SK-N-SH (cell line): ENCODE data around the gene SYCE1L. TPM values are rescaled to one million over a fixed set of nuclear protein-coding genes. Genes with fewer than 3 reads are reported as not detected.

ENCODE experiments used
- CTCF ChIA-PET: fragments of 300-600, 350-600 bp; formaldehyde crosslinking; extraction: SDS; loops from one replicate; lab custom pipeline; 2021; lab: Yijun Ruan, JAX
- POLR2A ChIA-PET: fragments of 350-600 bp; sonication (Branson Sonifier 250); formaldehyde crosslinking; extraction: SDS; loops from one replicate; lab custom pipeline; 2020; ENCODE audit warnings: antibody characterized with exemption, inconsistent platforms; lab: Yijun Ruan, JAX
- DNase-seq: peaks from one replicate; pipeline ENCODE4 v3.0.0; 2012
- H2AFZ ChIP-seq: fragments of 200-600 bp; sonication (generic); 2 replicates; pipeline ENCODE4 v1.8.1; 2016; ENCODE audit warnings: antibody characterized with exemption, mild to moderate bottlenecking, low read depth
- H3F3A ChIP-seq: fragments of 200-600 bp; sonication (generic); replicated peaks from 2 replicates; pipeline ENCODE3; 2016; ENCODE audit warnings: antibody characterized with exemption, mild to moderate bottlenecking; ENCODE audit not compliant: insufficient read depth
- H3K27ac ChIP-seq, 2 experiments: fragments of 200-500 bp in 1 of 2; fragments of 200-600 bp in 1 of 2; sonication (Bioruptor generic) in 1 of 2; sonication (generic), shearing (Covaris generic) in 1 of 2; 2 replicates each; pipeline versions ENCODE4 v1.5.1 to v1.6.1; 2014 to 2016; ENCODE audit warnings: low read depth in 2 of 2, inconsistent platforms in 1 of 2, low read length in 1 of 2, mild to moderate bottlenecking in 1 of 2, mixed read lengths in 1 of 2
- H3K27me3 ChIP-seq: fragments of 200-600 bp; sonication (generic), shearing (Covaris generic); 2 replicates; pipeline ENCODE4 v1.6.1; 2016; ENCODE audit warnings: mixed run types; ENCODE audit not compliant: insufficient read depth
- H3K36me3 ChIP-seq, 2 experiments: fragments of 200-500 bp in 1 of 2; fragments of 200-600 bp in 1 of 2; sonication (Bioruptor generic) in 1 of 2; sonication (generic) in 1 of 2; replicated peaks in 1 of 2; 2 replicates each; pipeline versions ENCODE3 to v1.5.1; 2014 to 2016; ENCODE audit warnings: low read length in 1 of 2, mild to moderate bottlenecking in 1 of 2; ENCODE audit not compliant: insufficient read depth in 2 of 2, control insufficient read depth in 1 of 2
- H3K4me1 ChIP-seq, 2 experiments: fragments of 200-500 bp in 1 of 2; fragments of 200-600 bp in 1 of 2; sonication (Bioruptor generic) in 1 of 2; sonication (generic), shearing (Covaris generic) in 1 of 2; 2 replicates each; pipeline versions ENCODE4 v1.5.1 to v1.6.1; 2014 to 2016; ENCODE audit warnings: low read depth in 1 of 2, low read length in 1 of 2, mixed run types in 1 of 2; ENCODE audit not compliant: insufficient read depth in 2 of 2, control insufficient read depth in 1 of 2
- H3K4me2 ChIP-seq: fragments of 200-600 bp; sonication (generic), shearing (Covaris generic); 2 replicates; pipeline ENCODE4 v1.6.1; 2017; ENCODE audit warnings: mixed run types
- H3K4me3 ChIP-seq, 2 experiments: fragments of 200-500 bp in 1 of 2; fragments of 200-600 bp in 1 of 2; sonication (Bioruptor generic) in 1 of 2; sonication (generic), shearing (Covaris generic) in 1 of 2; 2 replicates each; pipeline versions ENCODE4 v1.5.1 to v1.8.1; 2014 to 2016; ENCODE audit warnings: low read depth in 2 of 2, inconsistent platforms in 1 of 2, low read length in 1 of 2, mild to moderate bottlenecking in 1 of 2, mixed read lengths in 1 of 2, moderate library complexity in 1 of 2
- H3K79me2 ChIP-seq: fragments of 200-600 bp; sonication (generic); 2 replicates; pipeline ENCODE4 v1.8.1; 2017; ENCODE audit warnings: mild to moderate bottlenecking; ENCODE audit not compliant: insufficient read depth
- H3K9ac ChIP-seq: fragments of 200-600 bp; sonication (generic); 2 replicates; pipeline ENCODE4 v1.6.1; 2017; ENCODE audit warnings: mixed run types
- H3K9me2 ChIP-seq: fragments of 200-600 bp; sonication (generic); 2 replicates; pipeline ENCODE4 v1.6.1; 2017; ENCODE audit warnings: mixed run types
- H3K9me3 ChIP-seq: fragments of 200-600 bp; sonication (generic); 2 replicates; pipeline ENCODE4 v1.6.1; 2017; ENCODE audit warnings: mixed run types, mild to moderate bottlenecking, moderate library complexity
- H4K20me1 ChIP-seq: fragments of 200-600 bp; sonication (generic); 2 replicates; pipeline ENCODE4 v1.6.1; 2017; ENCODE audit warnings: mild to moderate bottlenecking, mixed run types; ENCODE audit not compliant: insufficient read depth
- EP300 ChIP-seq, 2 experiments: IDR thresholded peaks; 2 replicates each; pipeline versions ENCODE4 v1.4.0 to v1.6.1; 2012; ENCODE audit warnings: borderline replicate concordance in 1 of 2, low read depth in 1 of 2, low read length in 1 of 2
- FOSL2 ChIP-seq: IDR thresholded peaks from 2 replicates; pipeline ENCODE4 v1.4.0; 2012; ENCODE audit warnings: low read depth, mild to moderate bottlenecking, moderate library complexity, borderline replicate concordance
- FOXM1 ChIP-seq: IDR thresholded peaks from 2 replicates; pipeline ENCODE4 v1.4.0; 2012; ENCODE audit warnings: low read depth, mild to moderate bottlenecking
- GABPA ChIP-seq: IDR thresholded peaks from 2 replicates; pipeline ENCODE4 v1.4.0; 2012; ENCODE audit warnings: low read depth, mild to moderate bottlenecking
- JUND ChIP-seq: IDR thresholded peaks from 2 replicates; pipeline ENCODE4 v1.4.0; 2012
- NFIC ChIP-seq: IDR thresholded peaks from 2 replicates; pipeline ENCODE4 v1.4.0; 2012; ENCODE audit warnings: borderline replicate concordance
- NRF1 ChIP-seq: IDR thresholded peaks from 2 replicates; pipeline ENCODE4 v1.6.1; 2012; ENCODE audit warnings: low read depth, mild to moderate bottlenecking, low read length
- POLR2AphosphoS5 ChIP-seq: IDR thresholded peaks from 2 replicates; pipeline ENCODE4 v1.6.1; 2012; ENCODE audit warnings: low read depth, low read length
- RAD21 ChIP-seq: IDR thresholded peaks from 2 replicates; pipeline ENCODE4 v1.6.1; 2012; ENCODE audit warnings: mild to moderate bottlenecking, low read length
- REST ChIP-seq: IDR thresholded peaks from 2 replicates; pipeline ENCODE4 v1.6.1; 2012; ENCODE audit warnings: mild to moderate bottlenecking, low read depth, low read length, moderate library complexity
- SIN3A ChIP-seq: IDR thresholded peaks from 2 replicates; pipeline ENCODE4 v1.6.1; 2012; ENCODE audit warnings: low read depth, mild to moderate bottlenecking, low read length, moderate library complexity, borderline replicate concordance
- SMC3 ChIP-seq: IDR thresholded peaks from 2 replicates; pipeline ENCODE4 v1.6.1; 2012; ENCODE audit warnings: low read depth, low read length, improper control_type of control experiment
- TCF12 ChIP-seq: IDR thresholded peaks from 2 replicates; pipeline ENCODE4 v1.4.0; 2012
- TEAD4 ChIP-seq: IDR thresholded peaks from 2 replicates; pipeline ENCODE4 v1.4.0; 2012; ENCODE audit warnings: mild to moderate bottlenecking, borderline replicate concordance; ENCODE audit not compliant: insufficient read depth
- YY1 ChIP-seq: IDR thresholded peaks from 2 replicates; pipeline ENCODE4 v1.4.0; 2012; ENCODE audit warnings: low read depth, mild to moderate bottlenecking
- WGBS: methylation state at CpG from one replicate; pipeline ENCODE4 v1.1.6; 2017; ENCODE audit warnings: low lambda C conversion rate; 5-methylcytosine and 5-hydroxymethylcytosine counted together
- polyA plus RNA-seq, 3 experiments: library from polyadenylated mRNA; depleted of rRNA; stranded (reverse); fragments of >200 nt; gene quantifications; 2 replicates each; pipeline ENCODE4 v1.2.3, GENCODE V29; 2012
- TF ChIP-seq, protein P1 (sequence below): IDR thresholded peaks from 2 replicates; pipeline ENCODE4; 2012
- TF ChIP-seq, protein P2 (sequence below): IDR thresholded peaks from 2 replicates; pipeline ENCODE4 v1.4.0; 2012; ENCODE audit warnings: low read depth
- TF ChIP-seq, protein P3 (sequence below): IDR thresholded peaks from 2 replicates; pipeline ENCODE4 v1.4.0; 2012; ENCODE audit warnings: low read depth, borderline replicate concordance
- TF ChIP-seq, protein P4 (sequence below): fragments of 150-350 bp; IDR thresholded peaks from 2 replicates; pipeline ENCODE4 v1.6.1; 2017; ENCODE audit warnings: antibody characterized with exemption, low read length, low read depth, borderline replicate concordance

SYCE1L gene
- polyA plus RNA-seq, 1 of the 3 experiments (the other 2 are of a cell fraction) = 3.5 TPM

GRCh38 chr16:77212741-77213541 lies 13.7 kb downstream of the SYCE1L start (continued):
- TF ChIP-seq, protein P1, sequence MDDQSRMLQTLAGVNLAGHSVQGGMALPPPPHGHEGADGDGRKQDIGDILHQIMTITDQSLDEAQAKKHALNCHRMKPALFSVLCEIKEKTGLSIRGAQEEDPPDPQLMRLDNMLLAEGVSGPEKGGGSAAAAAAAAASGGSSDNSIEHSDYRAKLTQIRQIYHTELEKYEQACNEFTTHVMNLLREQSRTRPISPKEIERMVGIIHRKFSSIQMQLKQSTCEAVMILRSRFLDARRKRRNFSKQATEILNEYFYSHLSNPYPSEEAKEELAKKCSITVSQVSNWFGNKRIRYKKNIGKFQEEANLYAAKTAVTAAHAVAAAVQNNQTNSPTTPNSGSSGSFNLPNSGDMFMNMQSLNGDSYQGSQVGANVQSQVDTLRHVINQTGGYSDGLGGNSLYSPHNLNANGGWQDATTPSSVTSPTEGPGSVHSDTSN = no peak
- TF ChIP-seq SIN3A (no peak), REST (no peak), JUND (no peak), GABPA (no peak), FOXM1 (no peak)

- POLR2A ChIA-PET = no interaction called here
- no peaks in the 10 kb centered on the region for H4K20me1 ChIP-seq
- peak overlapping the region; percentile 90 for H3K4me2 ChIP-seq
- H3K9ac ChIP-seq = peak overlapping the region; percentile 82; the same call in 1 of the 2 replicates
- peaks cover 0 to 13% of the 10 kb centered on the region in 2 experiments; a peak in 1 of 4 replicates for H3K4me1 ChIP-seq
- H3F3A ChIP-seq = peaks cover 19% of the 10 kb centered on the region
- H3K27me3 ChIP-seq = no peaks in the 10 kb centered on the region
- no peaks in the 10 kb centered on the region for H3K36me3 ChIP-seq
- peak overlapping the region in 1 of 2 experiments; percentile 6; a peak in 1 of 4 replicates for H3K4me3 ChIP-seq
- H3K27ac ChIP-seq = peak overlapping the region in 1 of 2 experiments; percentile 78; a peak in 2 of 4 replicates
- CTCF ChIA-PET = no interaction called here
- no peaks in the 10 kb centered on the region for H3K79me2 ChIP-seq
- H3K9me2 ChIP-seq = no peaks in the 10 kb centered on the region
- 19% methylated on average over 15 of the region's 15 CpGs for whole genome bisulfite sequencing
- no peaks in the 10 kb centered on the region for H3K9me3 ChIP-seq
- DNase-seq = no peak
- H2AFZ ChIP-seq = no peak overlapping the region
- TF ChIP-seq EP300 (IDR thresholded peaks at IDR 0.05; ENCODE audit: borderline replicate concordance in 1 of 2, low read depth in 1 of 2, low read length in 1 of 2) = peak; percentile 45 to 82
- TF ChIP-seq SMC3 = no peak
- peak; percentile 98 for TF ChIP-seq FOSL2
- TF ChIP-seq, protein P2, sequence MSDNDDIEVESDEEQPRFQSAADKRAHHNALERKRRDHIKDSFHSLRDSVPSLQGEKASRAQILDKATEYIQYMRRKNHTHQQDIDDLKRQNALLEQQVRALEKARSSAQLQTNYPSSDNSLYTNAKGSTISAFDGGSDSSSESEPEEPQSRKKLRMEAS = peak; percentile 92
- TF ChIP-seq NRF1 = no peak
- TF ChIP-seq SIN3A = 0 out of 2 replicates have a peak, but pooled peaks have one; percentile 34
- TF ChIP-seq NFIC = peak; percentile 98
- no peak for TF ChIP-seq YY1
- TF ChIP-seq, protein P1 = peak; percentile 94
- TF ChIP-seq, protein P3, sequence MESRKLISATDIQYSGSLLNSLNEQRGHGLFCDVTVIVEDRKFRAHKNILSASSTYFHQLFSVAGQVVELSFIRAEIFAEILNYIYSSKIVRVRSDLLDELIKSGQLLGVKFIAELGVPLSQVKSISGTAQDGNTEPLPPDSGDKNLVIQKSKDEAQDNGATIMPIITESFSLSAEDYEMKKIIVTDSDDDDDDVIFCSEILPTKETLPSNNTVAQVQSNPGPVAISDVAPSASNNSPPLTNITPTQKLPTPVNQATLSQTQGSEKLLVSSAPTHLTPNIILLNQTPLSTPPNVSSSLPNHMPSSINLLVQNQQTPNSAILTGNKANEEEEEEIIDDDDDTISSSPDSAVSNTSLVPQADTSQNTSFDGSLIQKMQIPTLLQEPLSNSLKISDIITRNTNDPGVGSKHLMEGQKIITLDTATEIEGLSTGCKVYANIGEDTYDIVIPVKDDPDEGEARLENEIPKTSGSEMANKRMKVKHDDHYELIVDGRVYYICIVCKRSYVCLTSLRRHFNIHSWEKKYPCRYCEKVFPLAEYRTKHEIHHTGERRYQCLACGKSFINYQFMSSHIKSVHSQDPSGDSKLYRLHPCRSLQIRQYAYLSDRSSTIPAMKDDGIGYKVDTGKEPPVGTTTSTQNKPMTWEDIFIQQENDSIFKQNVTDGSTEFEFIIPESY = no peak
- TF ChIP-seq JUND = peak; percentile 97
- TF ChIP-seq POLR2AphosphoS5 = peak; percentile 85
- TF ChIP-seq TEAD4 = peak; percentile 90
- TF ChIP-seq RAD21 = no peak
- TF ChIP-seq, protein P4, sequence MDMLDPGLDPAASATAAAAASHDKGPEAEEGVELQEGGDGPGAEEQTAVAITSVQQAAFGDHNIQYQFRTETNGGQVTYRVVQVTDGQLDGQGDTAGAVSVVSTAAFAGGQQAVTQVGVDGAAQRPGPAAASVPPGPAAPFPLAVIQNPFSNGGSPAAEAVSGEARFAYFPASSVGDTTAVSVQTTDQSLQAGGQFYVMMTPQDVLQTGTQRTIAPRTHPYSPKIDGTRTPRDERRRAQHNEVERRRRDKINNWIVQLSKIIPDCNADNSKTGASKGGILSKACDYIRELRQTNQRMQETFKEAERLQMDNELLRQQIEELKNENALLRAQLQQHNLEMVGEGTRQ = no peak
- TF ChIP-seq TCF12 = peak; percentile 95
Measured at GRCh38 chr16:77213542-77214106, 14.4 kb downstream of the SYCE1L start.
